ENCODE measurements around the gene SIRT3.

- TF ChIP-seq POLR2A (IDR thresholded peaks at IDR 0.05) (no peak), CTCF (IDR thresholded peaks at IDR 0.05) (no peak)
Measured at GRCh38 chr11:210122-210802, 25.9 kb downstream of the SIRT3 start.

Measured in body of pancreas (tissue), 4 donors.